Sigmoid colon (tissue), 4 donors: ENCODE data around the gene MMP25.

Source experiments
- EP300 ChIP-seq, 4 donors: sonication (generic); formaldehyde crosslinking; IDR thresholded peaks; one replicate each; pipeline ENCODE4 v1.6.1; 2017; ENCODE audit warnings: antibody characterized with exemption in 4 of 4
- POLR2A ChIP-seq, 2 donors: fragments of 450-650 bp; IDR thresholded peaks; one replicate each; pipeline ENCODE4 v1.6.1; 2016; ENCODE audit warnings: antibody characterized with exemption in 2 of 2, mild to moderate bottlenecking in 2 of 2, moderate library complexity in 2 of 2
- POLR2AphosphoS5 ChIP-seq, 4 donors: sonication (generic); formaldehyde crosslinking; IDR thresholded peaks; one replicate each; pipeline ENCODE4 v1.6.1; 2017; ENCODE audit warnings: antibody characterized with exemption in 4 of 4
- TF ChIP-seq, protein P1 (sequence below), 4 experiments: fragments of 450-650 bp in 3 of 4; fragments of 200-600 bp in 1 of 4; IDR thresholded peaks; one replicate each; pipeline ENCODE4 v1.5.1; 2016 to 2019; ENCODE audit warnings: antibody characterized with exemption in 4 of 4, mild to moderate bottlenecking in 3 of 4, moderate library complexity in 2 of 4

DNA sequence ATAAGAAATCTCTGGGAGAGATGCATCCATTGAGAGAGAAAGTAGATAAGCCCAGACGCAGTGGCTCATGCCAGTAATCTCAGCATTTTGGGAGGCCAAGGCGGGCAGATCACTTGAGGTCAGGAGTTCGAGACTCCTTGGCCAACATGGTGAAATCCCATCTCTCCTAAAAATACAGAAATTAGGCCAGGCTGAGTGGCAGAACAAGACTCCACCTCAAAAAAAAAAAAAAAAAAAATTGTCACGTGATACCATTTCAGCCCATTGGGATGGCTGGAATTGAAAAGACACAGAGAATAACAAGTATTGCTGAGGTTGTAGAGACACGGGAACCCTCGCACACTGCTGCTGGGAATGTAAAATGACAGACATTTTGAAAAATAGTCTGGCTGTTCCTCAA lies 16.2 kb downstream of the MMP25 start:
- TF ChIP-seq, protein P1, sequence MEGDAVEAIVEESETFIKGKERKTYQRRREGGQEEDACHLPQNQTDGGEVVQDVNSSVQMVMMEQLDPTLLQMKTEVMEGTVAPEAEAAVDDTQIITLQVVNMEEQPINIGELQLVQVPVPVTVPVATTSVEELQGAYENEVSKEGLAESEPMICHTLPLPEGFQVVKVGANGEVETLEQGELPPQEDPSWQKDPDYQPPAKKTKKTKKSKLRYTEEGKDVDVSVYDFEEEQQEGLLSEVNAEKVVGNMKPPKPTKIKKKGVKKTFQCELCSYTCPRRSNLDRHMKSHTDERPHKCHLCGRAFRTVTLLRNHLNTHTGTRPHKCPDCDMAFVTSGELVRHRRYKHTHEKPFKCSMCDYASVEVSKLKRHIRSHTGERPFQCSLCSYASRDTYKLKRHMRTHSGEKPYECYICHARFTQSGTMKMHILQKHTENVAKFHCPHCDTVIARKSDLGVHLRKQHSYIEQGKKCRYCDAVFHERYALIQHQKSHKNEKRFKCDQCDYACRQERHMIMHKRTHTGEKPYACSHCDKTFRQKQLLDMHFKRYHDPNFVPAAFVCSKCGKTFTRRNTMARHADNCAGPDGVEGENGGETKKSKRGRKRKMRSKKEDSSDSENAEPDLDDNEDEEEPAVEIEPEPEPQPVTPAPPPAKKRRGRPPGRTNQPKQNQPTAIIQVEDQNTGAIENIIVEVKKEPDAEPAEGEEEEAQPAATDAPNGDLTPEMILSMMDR (IDR thresholded peaks at IDR 0.05), result no peak
- TF ChIP-seq EP300 (IDR thresholded peaks at IDR 0.05) (no peak), POLR2A (IDR thresholded peaks at IDR 0.05) (no peak), POLR2AphosphoS5 (IDR thresholded peaks at IDR 0.05) (no peak)
